Effector CD4-positive, alpha-beta T cell (primary cell): ENCODE data around the gene FGF14.
"Not testable (repeated sequence)": the region's sequence is repeated elsewhere in the genome, so short reads cannot be mapped to it uniquely, and the experiment has no call there.

ENCODE experiments used
- DNase-seq: peaks from one replicate; pipeline ENCODE4 v3.0.0-alpha.2; 2020

FGF14 gene

GRCh38 chr13:101838323-101838722 lies 563.5 kb downstream of the FGF14 start:
- DNase-seq = no peak

- DNase-seq = not testable (repeated sequence)
Measured at GRCh38 chr13:101837778-101838177, 564.1 kb downstream of the FGF14 start.

- no peak for DNase-seq
Measured at GRCh38 chr13:101837288-101837687, 564.6 kb downstream of the FGF14 start.

GRCh38 chr13:101835920-101836319 lies 565.9 kb downstream of the FGF14 start:
- no peak for DNase-seq

DNA sequence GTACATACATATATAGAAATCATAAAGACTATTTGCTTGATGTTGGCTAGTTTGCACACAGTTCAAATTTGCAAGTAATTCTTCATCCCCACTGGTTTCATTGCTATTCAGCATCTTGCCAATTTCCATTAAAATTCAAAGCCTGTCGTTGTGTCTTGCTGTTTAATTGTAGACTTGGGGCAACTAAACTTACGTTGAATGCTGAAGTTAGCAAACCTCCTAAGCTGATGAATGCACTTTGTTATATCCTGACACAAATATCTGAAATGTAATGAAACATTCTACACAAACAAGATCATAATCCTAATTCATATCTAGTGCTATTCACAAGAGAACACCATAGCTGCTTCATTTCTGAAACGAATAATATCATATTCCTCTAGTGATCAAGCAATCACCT lies 568.2 kb downstream of the FGF14 start:
- DNase-seq = no peak

- no peak for DNase-seq
Measured at GRCh38 chr13:101830035-101830434, 571.8 kb downstream of the FGF14 start.

GRCh38 chr13:101829484-101829883 lies 572.4 kb downstream of the FGF14 start:
- no peak for DNase-seq

DNA sequence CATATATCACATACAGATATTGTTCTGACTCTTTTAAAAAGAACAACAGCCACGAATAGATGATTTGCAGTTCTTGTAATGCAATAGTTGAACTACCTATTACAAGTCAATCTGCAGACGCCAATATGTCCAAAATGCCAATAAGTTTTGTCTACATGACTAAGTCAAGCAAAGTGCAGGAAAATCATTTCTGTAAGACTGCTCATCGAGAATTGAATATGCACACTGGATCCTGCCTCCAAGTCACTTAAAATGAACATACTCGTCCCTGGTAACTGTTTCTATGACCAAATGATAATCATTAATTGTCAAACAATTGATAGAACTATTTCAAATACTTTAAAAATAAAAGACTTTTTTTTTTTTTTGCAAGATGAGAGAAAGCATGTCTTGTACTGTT lies 573.7 kb downstream of the FGF14 start:
- no peak for DNase-seq

- DNase-seq = no peak
Measured at GRCh38 chr13:101817898-101818297, 584.0 kb downstream of the FGF14 start.

DNA sequence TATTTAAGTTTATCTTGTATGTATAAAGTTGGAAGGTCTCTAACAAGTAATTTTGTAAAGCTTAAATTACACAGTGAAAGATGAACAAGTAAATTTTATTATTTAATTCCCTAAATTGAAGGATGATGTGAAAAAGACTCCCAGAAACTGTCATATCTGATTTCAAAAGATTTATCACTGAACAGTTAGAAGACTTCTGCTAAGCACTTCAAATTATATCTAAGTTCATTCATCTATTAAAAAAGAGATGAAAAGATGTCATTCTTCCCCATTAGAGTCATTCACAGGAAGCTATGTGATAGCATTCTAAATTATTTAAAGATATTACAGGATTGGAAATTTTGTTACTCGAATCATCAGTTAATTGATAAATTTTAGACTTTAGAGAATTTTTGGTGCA lies 590.0 kb downstream of the FGF14 start:
- no peak for DNase-seq

DNA sequence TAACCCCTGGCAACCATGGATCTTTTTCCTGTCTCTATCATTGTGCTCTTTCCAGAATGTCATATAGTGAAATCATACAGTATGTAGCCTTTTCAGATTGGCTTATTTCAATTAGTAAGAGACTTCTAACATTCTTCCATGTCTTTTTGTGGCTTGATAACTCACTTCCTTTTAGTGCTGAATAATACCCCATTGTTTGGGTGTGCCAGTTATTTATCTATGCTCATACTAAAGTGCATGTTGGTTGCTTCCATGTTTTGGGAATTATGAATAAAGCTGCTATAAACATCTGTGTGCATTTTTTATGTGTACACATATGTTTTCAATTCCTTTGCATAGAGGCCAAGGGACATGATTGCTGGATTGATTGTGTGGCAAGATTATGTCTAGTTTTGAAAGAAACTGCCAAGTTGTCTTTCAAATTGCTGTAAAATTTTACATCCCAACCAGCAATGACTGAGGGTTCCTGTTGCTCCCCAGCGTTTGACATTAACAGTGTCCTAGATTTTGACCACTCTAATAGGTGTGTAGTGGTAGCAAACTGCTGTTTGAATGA lies 590.5 kb downstream of the FGF14 start:
- DNase-seq = no peak

- DNase-seq = no peak
Measured at GRCh38 chr13:101799196-101799595, 602.7 kb downstream of the FGF14 start.

DNA sequence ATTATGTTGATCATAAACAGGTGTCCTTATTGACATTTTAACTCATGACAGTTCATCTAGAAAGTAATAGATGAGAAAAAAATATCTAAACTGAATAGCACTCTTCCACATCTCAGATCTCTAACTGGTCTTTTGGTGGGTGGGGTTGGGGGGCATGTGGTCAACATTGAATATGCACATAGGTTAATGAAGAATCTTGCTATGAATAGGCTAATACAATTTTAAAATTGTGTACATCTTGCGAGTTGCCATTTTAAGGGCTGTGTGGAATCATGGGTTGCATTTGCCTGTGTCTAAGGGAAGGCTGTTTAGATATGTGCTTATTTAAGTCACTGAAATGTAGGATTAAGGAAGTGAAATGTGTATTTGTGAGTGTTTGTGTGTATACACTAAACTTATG lies 603.4 kb downstream of the FGF14 start:
- no peak for DNase-seq

- no peak for DNase-seq
Measured at GRCh38 chr13:101795460-101795859, 606.4 kb downstream of the FGF14 start.

DNA sequence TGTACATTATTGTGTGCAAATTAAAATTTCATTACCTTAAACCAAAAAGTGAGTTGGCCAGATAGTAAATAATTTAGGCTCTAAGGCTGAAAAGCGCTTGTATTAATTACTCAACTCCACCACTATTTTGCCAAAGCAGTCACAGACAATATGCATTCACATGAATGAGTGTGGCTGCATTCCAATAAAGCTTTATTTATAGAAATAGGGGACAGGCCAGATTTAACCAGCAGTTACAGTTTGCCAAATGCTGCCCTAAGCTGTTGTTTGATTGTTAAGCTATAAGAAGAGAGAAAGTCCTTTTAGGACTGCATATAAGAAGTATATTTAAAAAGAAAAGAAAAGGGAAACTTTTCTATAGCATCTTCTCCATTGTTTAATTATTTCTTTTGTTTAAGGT lies 606.8 kb downstream of the FGF14 start:
- no peak for DNase-seq

- no peak for DNase-seq
Measured at GRCh38 chr13:101792189-101792588, 609.7 kb downstream of the FGF14 start.

- DNase-seq = no peak
Measured at GRCh38 chr13:101785858-101786257, 616.0 kb downstream of the FGF14 start.

DNA sequence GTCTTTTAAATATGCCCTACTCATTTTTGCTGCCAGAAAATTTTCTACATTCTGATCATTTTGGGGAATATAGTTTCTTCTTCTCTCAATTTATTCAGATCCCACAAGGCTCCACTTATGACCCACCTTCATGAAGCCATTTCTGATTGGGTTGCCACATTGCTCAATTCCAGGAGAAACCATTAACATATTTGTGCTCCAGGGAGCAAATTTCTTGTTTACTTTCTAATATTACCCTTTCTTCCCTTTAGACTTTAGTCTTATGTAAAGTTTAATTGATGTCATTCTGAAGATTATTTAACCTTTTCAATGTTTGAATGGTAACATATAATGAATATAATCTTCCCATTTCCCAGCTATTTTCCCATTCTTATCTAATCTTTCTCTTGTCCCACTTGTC lies 617.5 kb downstream of the FGF14 start:
- no peak for DNase-seq

DNA sequence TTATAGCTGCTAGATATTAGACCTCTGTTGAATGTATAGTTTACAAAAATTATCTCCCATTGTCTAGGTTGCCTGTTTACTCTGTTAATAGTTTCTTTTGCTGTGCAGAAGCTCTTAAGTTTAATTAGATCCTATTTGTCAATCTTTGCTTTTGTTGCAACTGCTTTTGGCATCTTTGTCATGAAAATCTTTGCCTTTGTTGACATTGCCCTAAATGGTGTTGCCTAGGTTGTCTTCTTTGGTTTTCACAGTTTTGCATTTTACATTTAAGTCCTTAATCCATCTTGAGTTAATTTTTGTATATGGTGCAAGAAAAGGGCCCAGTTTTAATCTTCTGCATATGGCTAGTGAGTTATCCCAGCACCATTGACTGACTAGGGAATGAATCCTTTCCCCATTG lies 618.3 kb downstream of the FGF14 start:
- DNase-seq = no peak

GRCh38 chr13:101780211-101780610 lies 621.6 kb downstream of the FGF14 start:
- DNase-seq = no peak

DNA sequence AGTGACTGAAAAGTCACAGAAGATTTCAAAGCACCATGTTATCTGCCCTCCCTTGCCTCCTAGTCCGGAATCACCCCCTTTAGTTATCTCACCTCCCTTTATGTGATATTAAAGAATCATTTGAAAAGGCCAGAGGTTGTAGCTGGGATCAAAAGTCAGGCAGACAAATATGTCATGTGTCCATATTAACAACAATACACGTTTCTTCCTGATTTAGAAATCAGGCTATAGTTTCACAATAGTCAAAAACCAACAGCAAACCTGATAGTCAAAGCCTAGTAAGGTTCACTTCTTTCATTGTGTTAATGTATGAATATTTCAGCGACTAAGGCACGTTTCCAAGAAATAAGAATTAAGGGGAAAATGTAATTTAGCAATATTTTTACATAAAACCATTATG lies 622.7 kb downstream of the FGF14 start:
- DNase-seq = no peak

- no peak for DNase-seq
Measured at GRCh38 chr13:101775267-101775666, 626.6 kb downstream of the FGF14 start.

- DNase-seq = no peak
Measured at GRCh38 chr13:101774393-101774792, 627.5 kb downstream of the FGF14 start.

GRCh38 chr13:101773062-101773461 lies 628.8 kb downstream of the FGF14 start:
- DNase-seq = no peak

DNA sequence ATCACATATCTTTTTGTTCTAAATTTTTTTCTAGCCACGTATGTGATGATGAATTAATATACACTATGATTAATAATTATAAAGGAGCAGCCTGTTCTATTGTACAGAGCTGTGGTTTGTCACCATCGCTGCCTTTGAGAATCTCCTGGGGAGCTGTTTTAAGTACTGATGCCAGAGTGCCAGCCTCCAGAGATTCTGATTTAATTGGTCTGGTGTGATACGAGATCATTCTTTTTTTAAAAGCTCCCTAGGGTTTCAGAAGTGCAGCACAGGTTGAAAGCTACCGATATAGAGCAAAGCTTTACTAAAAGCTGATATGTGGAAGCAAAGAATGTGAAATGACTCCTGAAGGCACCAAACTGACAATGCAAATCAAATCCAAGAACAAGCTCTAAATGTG lies 634.7 kb downstream of the FGF14 start:
- no peak for DNase-seq

GRCh38 chr13:101763191-101763590 lies 638.7 kb downstream of the FGF14 start:
- no peak for DNase-seq
